ENCODE results near the gene ASPHD2. TPM values are rescaled to one million over a fixed set of nuclear protein-coding genes. Genes with fewer than 3 reads are reported as not detected.
"Not testable (repeated sequence)": the region's sequence is repeated elsewhere in the genome, so short reads cannot be mapped to it uniquely, and the experiment has no call there.

The ASPHD2 gene
- total RNA-seq, 1 experiment from 2014 or later: 1.4 TPM

- no peak for DNase-seq (ENCODE audit: low spot score)
- TF ChIP-seq CTCF (conservative IDR thresholded peaks at IDR 0.05; ENCODE audit: low read depth, low read length) (no peak), EZH2 (IDR thresholded peaks at IDR 0.05; ENCODE audit: borderline replicate concordance, low read depth, low read length, poor library complexity, severe bottlenecking) (no peak)
- Histone ChIP-seq H3K36me3 (ENCODE audit: insufficient read depth, low read length, poor library complexity, severe bottlenecking) (no peaks in the 10 kb centered on the region), H3K9me3 (ENCODE audit: low read depth, low read length, poor library complexity, severe bottlenecking) (no peaks in the 10 kb centered on the region), H3K4me3 (ENCODE audit: low read depth, low read length, poor library complexity, severe bottlenecking) (no peak overlapping the region), H3K27me3 (replicated peaks; ENCODE audit: insufficient read depth, low read depth, low read length, poor library complexity) (peaks cover 15% of the 10 kb centered on the region), H3K4me1 (ENCODE audit: insufficient read depth, low read length, poor library complexity, severe bottlenecking) (no peaks in the 10 kb centered on the region), H3K27ac (ENCODE audit: low read depth, low read length, poor library complexity, severe bottlenecking) (no peak overlapping the region)
- ChIA-PET CTCF (no interaction called here), POLR2A (ENCODE audit: low non-redundant PET) (no interaction called here)
- intact Hi-C loops (cut with micrococcal nuclease; ENCODE audit: unreplicated experiment): no loop called here
- no TSS peak for BruUV-seq (replicated peaks)
These were observed 22.9 kb upstream of the ASPHD2 start for GRCh38 chr22:26406118-26406517.

GRCh38 chr22:26408562-26409220, 20.4 kb upstream of the ASPHD2 start:
- H3K27ac ChIP-seq (ENCODE audit: low read depth, low read length, poor library complexity, severe bottlenecking); H3K36me3 ChIP-seq (ENCODE audit: insufficient read depth, low read length, poor library complexity, severe bottlenecking); DNase-seq (ENCODE audit: low spot score); CTCF ChIA-PET; intact Hi-C loops (cut with micrococcal nuclease; ENCODE audit: unreplicated experiment); POLR2A ChIA-PET (ENCODE audit: low non-redundant PET); H3K4me3 ChIP-seq (ENCODE audit: low read depth, low read length, poor library complexity, severe bottlenecking); H3K9me3 ChIP-seq (ENCODE audit: low read depth, low read length, poor library complexity, severe bottlenecking); H3K4me1 ChIP-seq (ENCODE audit: insufficient read depth, low read length, poor library complexity, severe bottlenecking); BruUV-seq (replicated peaks): not testable (repeated sequence)
- H3K27me3 ChIP-seq (replicated peaks; ENCODE audit: insufficient read depth, low read depth, low read length, poor library complexity): peaks cover 34% of the 10 kb centered on the region

- intact Hi-C loops (cut with micrococcal nuclease; ENCODE audit: unreplicated experiment): no loop called here
- TF ChIP-seq EZH2 (IDR thresholded peaks at IDR 0.05; ENCODE audit: borderline replicate concordance, low read depth, low read length, poor library complexity, severe bottlenecking) (no peak), CTCF (conservative IDR thresholded peaks at IDR 0.05; ENCODE audit: low read depth, low read length) (no peak)
- Histone ChIP-seq H3K9me3 (ENCODE audit: low read depth, low read length, poor library complexity, severe bottlenecking) (no peaks in the 10 kb centered on the region), H3K36me3 (ENCODE audit: insufficient read depth, low read length, poor library complexity, severe bottlenecking) (no peaks in the 10 kb centered on the region), H3K4me3 (ENCODE audit: low read depth, low read length, poor library complexity, severe bottlenecking) (no peak overlapping the region), H3K27ac (ENCODE audit: low read depth, low read length, poor library complexity, severe bottlenecking) (no peak overlapping the region), H3K4me1 (ENCODE audit: insufficient read depth, low read length, poor library complexity, severe bottlenecking) (no peaks in the 10 kb centered on the region), H3K27me3 (replicated peaks; ENCODE audit: insufficient read depth, low read depth, low read length, poor library complexity) (peaks cover 44% of the 10 kb centered on the region)
- ChIA-PET POLR2A (ENCODE audit: low non-redundant PET) (no interaction called here), CTCF (no interaction called here)
- no peak for DNase-seq (ENCODE audit: low spot score)
- no TSS peak for BruUV-seq (replicated peaks)
These were observed 19.2 kb upstream of the ASPHD2 start for GRCh38 chr22:26409719-26410335.

GRCh38 chr22:26410386-26410785, 18.7 kb upstream of the ASPHD2 start:
- no peak for DNase-seq (ENCODE audit: low spot score)
- no peak overlapping the region for H3K4me3 ChIP-seq (ENCODE audit: low read depth, low read length, poor library complexity, severe bottlenecking)
- BruUV-seq (replicated peaks): no TSS peak
- H3K4me1 ChIP-seq (ENCODE audit: insufficient read depth, low read length, poor library complexity, severe bottlenecking): no peaks in the 10 kb centered on the region
- ChIA-PET CTCF (no interaction called here), POLR2A (ENCODE audit: low non-redundant PET) (no interaction called here)
- TF ChIP-seq CTCF (conservative IDR thresholded peaks at IDR 0.05; ENCODE audit: low read depth, low read length): no peak
- TF ChIP-seq EZH2 (IDR thresholded peaks at IDR 0.05; ENCODE audit: borderline replicate concordance, low read depth, low read length, poor library complexity, severe bottlenecking): no peak
- intact Hi-C loops (cut with micrococcal nuclease; ENCODE audit: unreplicated experiment): no loop called here
- H3K36me3 ChIP-seq (ENCODE audit: insufficient read depth, low read length, poor library complexity, severe bottlenecking): no peaks in the 10 kb centered on the region
- H3K9me3 ChIP-seq (ENCODE audit: low read depth, low read length, poor library complexity, severe bottlenecking): no peaks in the 10 kb centered on the region
- no peak overlapping the region for H3K27ac ChIP-seq (ENCODE audit: low read depth, low read length, poor library complexity, severe bottlenecking)
- peaks cover 44% of the 10 kb centered on the region for H3K27me3 ChIP-seq (replicated peaks; ENCODE audit: insufficient read depth, low read depth, low read length, poor library complexity)
